GM19395 (cell line): ENCODE measurements around the gene ELMO3.

Experiments
- ATAC-seq: cut with Tn5 transposase; IDR thresholded peaks from one replicate; pipeline ENCODE4 v1.9.1; 2021; ENCODE audit warnings: mild to moderate bottlenecking, moderate library complexity; ENCODE audit not compliant: unreplicated experiment

The ELMO3 gene

DNA sequence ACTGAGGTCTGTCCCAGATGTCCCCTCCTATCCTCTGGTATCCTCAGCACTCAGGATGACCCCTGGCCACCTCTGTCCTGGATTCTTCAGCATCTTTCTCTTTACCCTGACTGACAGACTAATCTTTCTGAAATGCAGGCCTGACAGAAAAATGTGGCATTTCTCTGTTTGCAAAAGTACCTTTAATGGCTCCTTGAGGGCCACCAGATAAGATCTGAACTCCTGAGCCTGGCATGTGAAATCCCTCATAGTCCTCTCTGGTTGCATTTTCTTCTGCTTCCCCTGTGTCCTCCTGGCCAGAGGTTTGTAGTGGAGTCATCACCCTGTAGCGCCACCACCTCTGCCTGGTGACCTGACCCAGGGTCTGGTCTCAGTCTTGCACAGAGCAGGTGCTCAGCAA, 2.0 kb upstream of the ELMO3 start:
- ATAC-seq = no peak

DNA sequence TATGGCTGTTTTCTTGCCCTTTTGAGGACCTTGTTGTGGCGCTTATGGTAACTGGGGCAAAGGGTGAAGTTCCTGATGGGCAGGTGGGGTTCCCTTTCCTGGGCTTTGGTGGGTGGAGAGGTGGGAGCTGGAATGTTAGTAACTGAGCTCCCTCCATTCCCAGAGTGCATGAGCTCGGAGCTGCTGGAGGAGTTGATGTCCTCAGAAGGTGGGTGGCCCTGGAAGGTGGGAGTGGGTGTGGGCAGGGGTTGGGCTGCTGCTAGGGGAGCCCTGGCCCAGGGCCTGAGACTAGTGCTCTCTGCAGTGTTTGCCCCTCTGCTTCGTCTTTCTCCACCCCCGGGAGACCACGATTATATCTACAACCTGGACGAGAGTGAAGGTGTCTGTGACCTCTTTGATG, 1.2 kb upstream of the ELMO3 start:
- ATAC-seq = no peak

DNA sequence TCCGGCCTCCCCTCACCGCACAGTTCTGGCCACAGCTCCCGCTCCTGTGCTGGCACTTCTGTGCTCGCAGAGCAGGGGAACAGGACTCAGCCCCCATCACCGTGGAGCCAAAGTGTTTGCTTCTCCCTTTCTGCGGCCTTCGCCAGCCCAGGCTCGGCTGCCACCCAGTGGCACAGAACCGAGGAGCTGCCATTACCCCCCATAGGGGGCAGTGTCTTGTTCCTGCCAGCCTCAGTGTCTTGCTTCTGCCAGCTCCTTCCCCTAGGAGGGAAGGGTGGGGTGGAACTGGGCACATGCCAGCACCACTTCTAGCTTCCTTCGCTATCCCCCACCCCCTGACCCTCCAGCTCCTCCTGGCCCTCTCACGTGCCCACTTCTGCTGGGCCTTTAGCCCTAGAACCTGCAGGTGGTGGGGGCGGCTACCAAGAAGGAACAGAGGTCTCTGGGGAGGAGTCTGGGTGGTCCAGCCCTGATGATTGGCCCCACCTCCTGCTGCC, 645 bp upstream of the ELMO3 start:
- no peak for ATAC-seq

DNA sequence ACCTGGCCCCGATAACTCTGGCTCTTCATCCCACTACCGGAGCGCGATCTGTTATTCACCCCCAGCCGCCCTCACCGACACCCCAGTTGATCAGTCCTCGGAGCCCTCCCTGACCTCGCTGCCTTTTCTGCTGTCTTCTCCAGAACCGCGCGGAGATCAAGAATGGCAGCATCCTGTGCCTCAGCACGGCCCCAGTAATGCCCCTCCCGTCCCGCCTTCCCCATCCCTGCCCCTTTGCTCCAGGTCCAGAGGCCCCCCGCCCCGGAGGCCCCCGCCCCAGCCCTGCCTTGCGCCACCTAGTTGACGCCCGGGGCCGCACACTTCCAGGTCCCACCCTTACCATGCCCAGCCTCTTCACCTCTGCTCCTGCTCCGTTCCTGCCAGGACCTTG, 872 bp downstream of the ELMO3 start:
- ATAC-seq = no peak

DNA sequence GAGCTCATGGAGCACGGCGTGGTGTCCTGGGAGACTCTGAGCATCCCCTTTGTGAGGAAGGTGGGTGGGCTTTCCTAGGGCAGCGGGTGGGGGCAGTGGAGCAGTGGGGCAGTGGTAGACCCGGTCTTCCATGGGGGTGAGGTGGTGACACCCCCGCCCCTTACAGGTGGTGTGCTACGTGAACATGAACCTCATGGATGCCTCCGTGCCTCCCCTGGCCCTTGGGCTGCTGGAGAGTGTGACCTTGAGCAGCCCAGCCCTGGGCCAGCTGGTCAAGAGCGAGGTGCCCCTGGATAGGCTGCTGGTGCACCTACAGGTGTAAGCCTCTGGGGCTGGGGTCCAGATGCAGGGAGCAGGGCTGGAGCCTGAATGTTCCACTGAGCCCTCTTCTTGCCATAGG, 1.6 kb downstream of the ELMO3 start:
- no peak for ATAC-seq

DNA sequence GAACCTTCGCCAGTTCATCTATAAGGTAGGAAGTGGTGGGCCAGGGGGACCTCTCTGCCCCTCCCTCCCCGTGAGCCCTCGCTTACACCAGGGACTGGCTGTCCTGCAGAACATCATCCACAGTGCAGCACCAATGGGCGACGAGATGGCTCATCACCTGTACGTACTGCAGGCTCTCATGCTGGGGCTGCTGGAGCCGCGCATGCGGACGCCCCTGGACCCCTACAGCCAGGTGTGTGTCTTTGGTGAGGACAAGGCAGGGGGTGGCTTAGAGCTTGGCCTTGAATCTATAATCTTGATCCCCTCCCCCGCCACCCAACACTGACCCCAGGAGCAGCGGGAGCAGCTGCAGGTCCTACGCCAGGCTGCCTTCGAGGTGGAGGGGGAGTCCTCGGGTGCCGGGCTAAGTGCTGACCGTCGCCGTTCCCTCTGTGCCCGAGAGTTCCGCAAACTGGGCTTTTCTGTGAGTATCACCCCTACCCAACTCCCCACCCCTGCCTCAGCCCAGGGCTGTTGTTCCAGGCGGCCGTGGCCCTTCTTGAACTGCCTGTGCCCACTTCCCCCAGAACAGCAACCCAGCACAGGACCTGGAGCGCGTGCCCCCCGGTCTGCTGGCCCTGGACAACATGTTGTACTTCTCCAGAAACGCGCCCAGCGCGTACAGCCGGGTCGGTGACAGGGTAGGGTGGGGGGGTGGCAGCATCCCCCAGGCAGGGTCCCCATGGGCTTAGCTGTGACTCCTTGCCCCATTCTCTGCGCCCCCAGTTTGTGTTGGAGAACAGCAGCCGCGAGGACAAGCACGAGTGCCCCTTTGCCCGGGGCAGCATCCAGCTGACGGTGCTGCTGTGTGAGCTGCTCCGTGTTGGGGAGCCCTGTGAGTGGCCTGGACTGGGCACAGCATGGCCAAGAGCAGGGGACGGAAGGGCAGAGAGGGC, 2.7 kb downstream of the ELMO3 start:
- ATAC-seq = no peak

DNA sequence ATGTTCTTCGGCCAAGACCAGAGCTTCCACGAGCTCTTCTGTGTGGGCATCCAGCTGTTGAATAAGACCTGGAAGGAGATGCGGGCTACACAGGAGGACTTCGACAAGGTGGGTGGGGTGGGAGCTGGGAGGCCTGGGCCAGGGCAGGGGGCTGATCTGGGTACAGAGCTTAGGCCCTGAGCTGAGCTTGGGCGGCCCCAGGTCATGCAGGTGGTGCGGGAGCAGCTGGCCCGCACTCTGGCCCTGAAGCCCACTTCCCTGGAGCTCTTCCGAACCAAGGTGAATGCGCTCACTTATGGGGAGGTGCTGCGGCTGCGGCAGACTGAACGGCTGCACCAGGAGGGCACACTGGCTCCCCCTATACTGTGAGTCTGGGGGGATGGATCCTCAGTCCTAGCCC, 3.5 kb downstream of the ELMO3 start:
- ATAC-seq = no peak

DNA sequence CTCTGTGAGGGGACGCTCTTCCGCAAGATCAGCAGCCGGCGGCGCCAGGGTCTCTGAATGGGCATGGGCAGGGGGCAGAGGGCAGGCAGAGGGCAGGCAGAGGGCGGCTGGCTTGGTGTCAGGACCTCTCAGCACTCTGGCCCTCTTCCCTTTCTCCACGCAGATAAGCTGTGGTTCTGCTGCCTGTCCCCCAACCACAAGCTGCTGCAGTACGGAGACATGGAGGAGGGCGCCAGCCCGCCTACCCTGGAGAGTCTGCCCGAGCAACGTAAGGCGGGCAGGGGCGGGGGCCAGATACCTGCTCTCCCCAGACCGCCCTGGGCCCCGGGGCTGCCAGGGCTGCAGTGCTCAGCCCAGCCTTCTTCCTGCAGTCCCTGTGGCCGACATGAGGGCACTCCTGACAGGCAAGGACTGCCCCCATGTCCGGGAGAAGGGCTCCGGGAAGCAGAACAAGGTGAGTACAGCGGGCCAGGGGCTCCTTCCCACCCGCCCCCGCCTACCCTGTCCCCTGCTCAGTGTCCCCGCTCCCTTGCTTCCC, 4.1 kb downstream of the ELMO3 start:
- no peak for ATAC-seq

DNA sequence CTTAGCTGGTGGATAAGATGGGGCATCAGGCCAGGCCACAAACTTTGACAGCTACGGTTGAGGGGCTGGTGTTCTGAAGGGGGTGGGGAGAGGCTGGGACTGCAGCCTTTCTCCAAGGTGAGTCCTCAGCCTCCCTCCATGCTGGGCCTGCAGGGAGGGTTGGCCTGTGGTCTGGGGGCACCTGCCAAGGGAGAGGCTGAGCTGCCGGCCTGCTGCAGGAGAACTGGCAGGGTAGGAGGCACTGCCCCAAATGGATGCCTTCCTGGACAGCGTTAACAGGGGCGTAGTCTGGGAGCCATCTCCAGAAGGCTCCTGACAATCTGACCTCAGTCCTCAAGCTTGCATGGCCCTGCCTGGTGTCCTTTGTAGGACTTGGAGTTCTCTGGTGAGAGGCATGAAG, 5.1 kb downstream of the ELMO3 start:
- no peak for ATAC-seq

DNA sequence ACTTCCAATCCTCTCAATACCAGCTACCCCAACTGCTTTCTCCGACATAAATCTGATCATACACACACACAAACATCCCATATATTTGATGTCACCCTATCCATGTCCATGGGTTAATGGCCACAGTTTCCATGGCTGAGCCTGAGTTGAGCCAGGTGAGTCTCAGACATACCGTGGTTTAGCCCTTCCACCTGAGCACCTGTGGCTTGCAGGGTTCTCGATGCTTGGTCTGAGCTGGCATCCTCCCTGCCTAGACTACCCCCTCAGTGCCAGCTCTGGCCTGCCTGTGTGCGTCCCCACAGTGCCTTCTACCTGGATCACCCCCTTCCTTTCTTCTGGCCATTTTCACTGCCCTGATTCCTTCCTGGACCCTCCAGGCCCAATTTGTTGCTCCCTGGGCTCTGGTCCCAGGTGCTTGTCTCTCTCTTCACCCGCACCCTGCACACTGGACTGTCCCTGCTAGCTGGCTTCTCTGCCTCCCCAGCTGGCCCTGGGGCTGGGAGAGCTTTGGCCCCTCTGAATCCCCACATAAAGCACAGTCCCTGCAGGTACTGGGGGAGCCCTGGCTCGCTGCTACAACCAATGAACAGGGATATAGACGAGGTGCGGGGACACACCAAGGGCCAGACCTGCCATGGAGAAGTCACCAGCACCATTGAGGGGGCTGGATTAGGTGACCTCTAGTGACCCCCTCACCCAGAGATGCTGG, 7.4 kb downstream of the ELMO3 start:
- no peak for ATAC-seq

DNA sequence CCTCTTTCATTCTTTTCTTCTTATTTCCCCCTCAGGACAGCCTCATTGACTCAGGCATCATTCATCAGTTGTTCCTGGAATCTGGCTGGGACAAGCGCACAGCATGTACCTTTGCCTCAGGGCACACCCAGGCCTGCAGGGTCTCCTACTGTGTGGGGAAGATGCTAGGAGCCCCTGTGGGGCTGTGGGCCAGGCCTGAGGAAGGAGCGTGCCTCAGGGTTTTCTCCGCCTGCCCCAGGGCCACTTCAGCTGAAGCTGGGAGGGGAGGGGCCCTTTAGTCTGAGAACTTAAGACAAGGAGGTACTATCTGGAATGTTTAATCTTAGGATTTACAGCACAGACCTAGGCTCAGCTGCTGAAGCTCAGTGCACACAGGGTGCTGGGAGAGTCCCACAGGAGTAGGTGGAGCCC, 7.9 kb downstream of the ELMO3 start:
- ATAC-seq = no peak

DNA sequence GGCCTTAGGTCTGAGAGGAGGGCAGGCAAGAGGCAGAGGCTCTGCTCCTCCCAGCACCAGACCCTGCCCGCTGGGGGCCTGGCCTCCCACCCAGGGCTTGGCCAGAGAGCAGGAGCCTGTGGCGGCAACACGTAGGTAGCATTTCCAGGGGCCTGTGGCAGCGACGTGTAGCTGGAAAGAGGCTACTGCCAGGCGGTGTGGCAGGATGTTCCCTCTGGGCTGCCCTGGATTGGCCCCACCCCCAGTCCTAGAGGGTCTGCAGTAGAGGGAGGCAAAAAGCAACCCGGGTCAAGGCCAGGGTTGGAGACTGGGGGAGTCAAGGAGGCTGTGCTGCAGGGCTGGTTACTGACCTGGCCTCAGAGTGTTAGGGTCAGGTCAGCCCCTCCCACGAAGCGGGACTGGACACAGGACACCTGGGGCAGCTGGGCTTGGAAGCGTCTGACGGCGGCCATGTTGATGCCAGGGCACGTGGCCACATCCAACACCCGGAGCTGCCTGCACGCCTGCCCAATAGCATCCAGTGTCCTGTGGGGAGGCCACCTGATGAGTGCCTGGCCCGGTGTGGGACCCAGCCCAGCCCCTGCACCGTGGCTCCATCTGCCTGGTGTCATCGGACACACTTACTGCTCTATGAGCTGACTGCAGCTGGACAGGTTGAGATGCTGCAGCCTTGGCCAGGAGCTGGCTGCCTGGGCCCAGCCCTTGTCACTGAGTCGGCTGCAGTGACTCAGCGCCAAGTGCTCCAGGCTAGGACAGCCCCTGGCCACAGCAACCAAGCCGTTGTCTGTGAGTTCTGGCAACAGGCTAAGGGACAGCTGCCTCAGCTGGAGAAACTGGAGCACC, 8.5 kb downstream of the ELMO3 start:
- no peak for ATAC-seq

DNA sequence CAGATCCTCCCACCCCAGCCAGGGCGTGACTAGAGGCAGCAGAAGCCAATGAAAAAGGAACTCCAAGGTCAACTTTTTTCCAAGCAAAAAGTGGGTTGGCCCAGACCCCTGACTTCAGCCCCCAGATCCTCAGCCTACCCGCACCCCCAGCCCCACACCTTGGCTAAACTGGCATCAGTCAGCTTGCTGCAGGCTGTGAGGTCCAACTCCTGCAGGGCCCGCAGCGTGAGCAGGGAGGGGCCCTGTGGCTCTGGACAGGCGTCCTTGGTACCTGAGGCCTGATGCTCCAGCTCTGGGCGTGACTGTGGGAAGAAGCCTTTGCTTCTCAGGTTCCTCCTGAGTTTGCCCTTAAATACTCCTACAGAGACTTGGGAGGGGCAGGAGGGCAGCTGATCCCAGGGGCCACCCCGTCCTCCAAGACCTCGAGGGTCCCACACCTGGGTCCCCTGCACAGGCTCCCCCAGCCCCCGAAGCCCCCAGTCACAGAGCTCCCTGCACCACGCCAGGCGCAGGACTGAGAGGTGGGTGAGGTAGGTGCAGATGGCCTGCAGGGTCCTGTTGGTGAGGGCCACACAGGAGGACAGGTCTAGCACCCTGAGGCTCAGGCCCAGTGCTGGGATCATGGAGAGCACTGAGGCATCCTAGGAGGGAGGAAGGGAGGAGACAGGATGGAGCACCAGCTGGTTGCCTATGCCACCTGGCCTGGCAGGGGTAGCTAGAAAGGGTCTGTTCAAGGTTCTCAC, 9.4 kb downstream of the ELMO3 start:
- ATAC-seq = no peak

DNA sequence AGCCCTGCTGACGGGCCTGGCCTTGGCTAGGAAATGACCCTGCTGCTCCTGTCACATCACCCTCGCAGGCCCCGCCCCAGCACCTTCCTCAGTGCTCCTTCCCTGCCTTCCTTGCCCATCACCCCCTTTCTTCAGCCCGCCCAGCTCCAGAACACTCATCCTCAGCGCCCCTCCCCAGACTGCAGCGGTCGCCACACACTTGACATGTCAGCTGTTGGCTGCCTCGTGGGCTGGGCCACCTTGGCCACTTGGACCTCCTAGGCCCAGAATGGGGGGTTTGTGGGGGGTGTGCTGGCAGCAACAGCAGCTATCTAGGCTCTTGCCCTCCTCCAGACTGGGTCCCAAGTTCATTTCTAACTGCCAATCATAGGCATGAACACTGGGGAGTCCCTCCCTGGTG, 10.6 kb downstream of the ELMO3 start:
- ATAC-seq = no peak

DNA sequence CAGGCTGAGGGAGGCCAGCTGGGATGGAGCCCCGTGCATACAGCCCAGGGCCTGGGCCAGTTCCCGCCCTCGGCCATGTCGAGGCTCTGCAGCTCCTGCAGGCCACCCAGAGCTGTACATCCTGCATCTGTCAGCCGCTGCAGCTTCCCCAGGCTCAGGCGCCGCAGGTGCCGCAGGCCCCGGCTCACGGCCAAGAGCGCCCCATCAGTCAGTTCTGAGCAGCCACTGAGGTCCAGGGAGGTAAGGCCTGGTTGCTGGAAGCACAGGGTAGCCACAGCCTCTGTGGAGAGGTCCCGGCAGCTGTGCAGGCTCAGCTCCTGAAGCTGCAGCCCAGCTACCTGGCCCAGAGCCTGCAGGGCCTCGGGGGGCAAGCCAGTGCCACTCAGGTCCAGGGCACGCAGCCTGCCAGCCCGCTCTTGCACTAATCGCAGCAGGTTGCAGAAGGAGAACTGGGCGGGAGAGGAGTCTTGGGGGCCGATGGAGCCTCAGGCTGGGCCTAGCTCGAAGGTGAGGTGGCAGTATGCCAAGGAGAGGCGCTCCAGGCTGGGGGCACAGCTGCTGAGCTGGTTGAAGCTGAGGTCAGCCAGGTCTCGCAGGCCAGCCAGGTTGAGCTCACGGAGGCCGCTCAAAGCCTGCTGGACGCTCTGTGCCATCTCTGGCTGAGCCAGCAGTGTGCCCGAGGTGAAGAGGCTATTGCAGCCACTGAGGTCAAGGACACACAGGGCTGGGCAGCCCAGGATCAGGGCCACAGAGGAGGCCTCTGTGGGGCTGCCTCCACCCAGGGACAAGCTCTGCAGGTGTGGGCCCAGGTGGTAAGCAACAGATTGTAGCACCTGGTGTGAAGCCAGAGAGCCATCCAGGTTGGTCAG, 11.4 kb downstream of the ELMO3 start:
- no peak for ATAC-seq

DNA sequence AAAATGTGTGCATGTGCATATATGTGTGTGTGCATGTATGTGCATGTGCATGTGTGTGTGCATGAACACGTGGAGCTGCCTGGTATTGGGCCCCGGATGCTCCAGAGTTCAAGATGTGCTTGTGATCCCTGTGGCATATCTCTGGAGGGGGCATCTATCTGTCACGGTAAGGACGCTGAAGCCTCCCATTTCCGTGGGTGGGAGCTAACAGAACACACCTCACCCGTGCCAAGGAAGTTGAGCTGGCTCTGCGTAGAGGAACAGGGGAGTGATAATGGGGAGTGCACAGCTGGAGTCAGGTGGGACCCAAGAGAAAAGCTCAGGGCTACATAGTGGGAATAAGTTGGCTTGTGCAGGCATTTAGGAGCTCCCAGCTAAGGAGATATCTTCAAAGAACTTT, 12.7 kb downstream of the ELMO3 start:
- no peak for ATAC-seq

DNA sequence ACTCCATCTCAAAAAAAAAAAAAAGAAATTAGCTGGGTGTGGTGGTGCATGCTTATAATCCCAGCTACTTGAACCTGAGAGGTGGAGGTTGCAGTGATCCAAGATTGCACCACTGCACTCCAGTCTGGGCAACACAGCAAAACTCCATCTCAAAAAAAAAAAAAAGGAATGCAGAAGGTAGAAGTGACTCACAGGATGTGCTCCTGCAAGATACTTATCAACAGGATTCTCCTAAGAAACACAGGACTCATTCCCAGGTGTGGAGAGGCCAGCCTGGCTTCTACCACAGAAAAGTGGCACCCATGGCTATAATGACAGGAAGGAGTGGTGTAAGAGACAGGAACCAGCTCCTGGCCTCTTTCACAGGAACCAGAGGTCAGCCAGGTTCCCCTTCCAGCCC, 13.8 kb downstream of the ELMO3 start:
- no peak for ATAC-seq

DNA sequence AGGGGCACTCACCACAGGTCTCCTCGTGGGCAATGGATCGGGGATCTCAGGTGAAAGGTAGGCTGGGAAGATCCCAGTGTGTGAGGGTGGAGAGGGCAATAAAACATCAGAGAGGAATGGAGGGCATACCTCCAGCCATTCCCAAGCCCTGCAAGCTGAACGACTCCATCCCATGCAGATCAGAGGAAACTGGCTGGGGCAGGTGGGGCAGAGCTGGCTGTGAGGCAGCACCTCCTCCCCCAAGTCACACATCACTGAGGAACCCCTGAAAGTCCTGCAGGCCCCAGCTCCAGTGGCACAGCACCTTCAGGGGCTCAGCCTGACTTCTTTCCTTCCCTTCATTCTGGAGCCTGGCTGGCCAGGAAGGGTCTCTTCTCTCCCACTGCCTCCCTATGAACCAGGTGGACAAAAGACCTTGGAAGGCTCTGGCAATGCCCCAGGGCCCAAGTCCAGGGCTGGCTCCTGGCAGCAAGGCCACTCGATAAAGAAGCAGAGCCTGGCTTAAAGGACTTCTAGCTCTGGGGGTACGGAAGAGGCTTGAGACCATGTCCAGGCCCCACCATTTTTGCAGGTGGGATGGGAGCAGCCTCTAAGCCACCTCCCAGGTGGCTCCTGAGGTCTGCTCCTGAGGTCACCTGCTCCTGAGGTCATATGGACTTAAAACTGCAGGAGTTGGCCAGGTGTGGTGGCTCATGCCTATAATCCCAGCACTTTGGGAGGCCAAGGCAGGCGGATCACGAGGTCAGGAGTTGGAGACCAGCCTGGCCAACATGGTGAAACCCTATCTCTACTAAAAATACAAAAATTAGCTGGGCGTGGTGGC, 14.5 kb downstream of the ELMO3 start:
- ATAC-seq = no peak
